BJ (cell line): ENCODE data around the gene STATH. TPM values are rescaled to one million over a fixed set of nuclear protein-coding genes. Genes with fewer than 3 reads are reported as not detected.

Experiments used
- CTCF ChIA-PET: fragments of 350-600 bp; formaldehyde crosslinking; extraction: SDS; loops from one replicate; lab custom pipeline; 2021; ENCODE audit warnings: antibody characterized with exemption, inconsistent platforms; lab: Yijun Ruan, JAX
- POLR2A ChIA-PET: fragments of 300-600 bp; sonication (Branson Sonifier 250); formaldehyde crosslinking; extraction: SDS; loops from one replicate; lab custom pipeline; 2021; ENCODE audit warnings: antibody characterized with exemption; lab: Charles Lee
- DNase-seq: peaks from one replicate; pipeline ENCODE4 v3.0.0-alpha.2; 2011; ENCODE audit warnings: low read depth
- H3K27me3 ChIP-seq: 2 replicates; pipeline ENCODE4 v1.6.0; 2011; ENCODE audit warnings: low read length; ENCODE audit not compliant: control insufficient read depth, insufficient read depth
- H3K36me3 ChIP-seq: 2 replicates; pipeline ENCODE4 v1.5.1; 2011; ENCODE audit warnings: low read length; ENCODE audit not compliant: control insufficient read depth, insufficient read depth
- H3K4me3 ChIP-seq: 2 replicates; pipeline ENCODE4 v1.5.1; 2011; ENCODE audit warnings: low read depth, mild to moderate bottlenecking, control low read depth, low read length
- polyA plus RNA-seq: library from polyadenylated mRNA; depleted of rRNA; stranded (reverse); fragments of >200 nt; gene quantifications from 2 replicates; pipeline ENCODE4 v1.2.3, GENCODE V29; 2011
- TF ChIP-seq, protein P1 (sequence below): IDR thresholded peaks from 2 replicates; pipeline ENCODE4 v1.5.1; 2011; ENCODE audit warnings: low read depth, mild to moderate bottlenecking, control low read depth, inconsistent platforms, low read length, moderate library complexity; ENCODE audit not compliant: insufficient read depth

Gene STATH
- polyA plus RNA-seq, 1 experiment, result not detected

DNA sequence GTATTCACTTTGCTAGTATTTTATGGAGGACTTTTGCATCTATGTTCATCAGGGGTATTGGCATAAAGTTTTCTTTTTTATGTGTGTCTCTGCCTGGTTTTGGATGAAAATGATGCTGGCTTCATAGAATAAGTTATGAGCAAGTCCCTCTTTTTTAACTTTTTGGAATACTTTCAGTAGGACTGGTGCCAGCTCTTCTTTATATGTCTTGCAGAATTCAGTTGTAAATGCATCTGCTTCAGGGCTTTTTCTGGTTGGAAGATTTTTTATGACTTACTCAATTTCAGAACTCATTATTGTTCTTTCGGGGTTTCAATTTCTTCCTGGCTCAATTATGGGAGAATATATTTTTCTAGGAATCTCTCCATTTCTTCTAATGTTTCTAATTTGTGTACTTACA lies 21.1 kb upstream of the STATH start:
- TF ChIP-seq, protein P1, sequence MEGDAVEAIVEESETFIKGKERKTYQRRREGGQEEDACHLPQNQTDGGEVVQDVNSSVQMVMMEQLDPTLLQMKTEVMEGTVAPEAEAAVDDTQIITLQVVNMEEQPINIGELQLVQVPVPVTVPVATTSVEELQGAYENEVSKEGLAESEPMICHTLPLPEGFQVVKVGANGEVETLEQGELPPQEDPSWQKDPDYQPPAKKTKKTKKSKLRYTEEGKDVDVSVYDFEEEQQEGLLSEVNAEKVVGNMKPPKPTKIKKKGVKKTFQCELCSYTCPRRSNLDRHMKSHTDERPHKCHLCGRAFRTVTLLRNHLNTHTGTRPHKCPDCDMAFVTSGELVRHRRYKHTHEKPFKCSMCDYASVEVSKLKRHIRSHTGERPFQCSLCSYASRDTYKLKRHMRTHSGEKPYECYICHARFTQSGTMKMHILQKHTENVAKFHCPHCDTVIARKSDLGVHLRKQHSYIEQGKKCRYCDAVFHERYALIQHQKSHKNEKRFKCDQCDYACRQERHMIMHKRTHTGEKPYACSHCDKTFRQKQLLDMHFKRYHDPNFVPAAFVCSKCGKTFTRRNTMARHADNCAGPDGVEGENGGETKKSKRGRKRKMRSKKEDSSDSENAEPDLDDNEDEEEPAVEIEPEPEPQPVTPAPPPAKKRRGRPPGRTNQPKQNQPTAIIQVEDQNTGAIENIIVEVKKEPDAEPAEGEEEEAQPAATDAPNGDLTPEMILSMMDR, result no peak
- CTCF ChIA-PET, result no interaction called here
- no peaks in the 10 kb centered on the region for H3K36me3 ChIP-seq
- H3K4me3 ChIP-seq, result no peak overlapping the region
- DNase-seq, result no peak
- POLR2A ChIA-PET, result no interaction called here
- H3K27me3 ChIP-seq, result no peaks in the 10 kb centered on the region

DNA sequence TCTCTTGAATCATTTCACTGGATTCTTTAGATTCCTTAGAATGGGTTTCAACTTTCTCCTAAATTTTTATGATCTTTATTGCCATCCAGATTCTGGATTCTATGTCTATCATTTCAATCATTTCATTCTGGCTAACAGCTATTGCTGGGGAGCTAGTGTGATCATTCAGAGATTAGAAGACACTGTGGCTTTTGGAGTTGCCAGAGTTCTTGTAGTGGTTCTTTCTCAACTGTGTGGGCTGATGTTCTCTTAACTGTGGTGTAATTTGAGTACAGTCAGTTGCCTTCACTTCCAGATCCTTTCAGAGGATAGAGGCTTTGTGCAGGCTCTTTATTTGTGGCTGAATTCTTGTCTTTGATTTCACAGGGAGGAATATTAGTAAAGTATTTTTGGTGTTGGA lies 18.2 kb upstream of the STATH start:
- TF ChIP-seq, protein P1, result no peak
- DNase-seq, result no peak
- ChIA-PET CTCF (no interaction called here), POLR2A (no interaction called here)
- H3K4me3 ChIP-seq, result no peak overlapping the region
- H3K27me3 ChIP-seq, result no peaks in the 10 kb centered on the region
- H3K36me3 ChIP-seq, result no peaks in the 10 kb centered on the region

- ChIA-PET POLR2A (no interaction called here), CTCF (no interaction called here)
- Histone ChIP-seq H3K36me3 (no peaks in the 10 kb centered on the region), H3K4me3 (no peak overlapping the region), H3K27me3 (no peaks in the 10 kb centered on the region)
- DNase-seq, result no peak
- TF ChIP-seq, protein P1, result no peak
These were observed 11.7 kb upstream of the STATH start for GRCh38 chr4:69984030-69984443.

- TF ChIP-seq, protein P1, result no peak
- Histone ChIP-seq H3K36me3 (no peaks in the 10 kb centered on the region), H3K4me3 (no peak overlapping the region), H3K27me3 (no peaks in the 10 kb centered on the region)
- CTCF ChIA-PET, result no interaction called here
- POLR2A ChIA-PET, result no interaction called here
- no peak for DNase-seq
These were observed 9.1 kb upstream of the STATH start for GRCh38 chr4:69986663-69987062.

DNA sequence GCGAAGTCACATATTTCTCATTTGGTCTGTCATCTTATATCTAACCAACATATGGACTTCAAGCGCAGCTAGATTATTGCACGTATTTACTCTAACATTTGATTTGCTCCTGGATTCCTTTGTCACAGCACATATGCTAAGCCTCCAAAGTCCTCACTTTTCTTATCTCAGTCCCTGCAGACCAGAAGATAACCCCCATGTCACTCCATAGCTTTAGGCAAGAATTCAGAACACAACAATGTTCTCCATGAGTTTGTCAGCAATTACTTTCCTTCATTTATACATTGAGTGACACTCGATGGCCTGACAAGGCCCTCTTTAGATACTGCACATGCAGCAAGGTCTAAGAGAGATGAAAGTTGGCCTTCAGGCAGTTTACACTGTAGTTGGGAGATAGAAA lies 4.8 kb upstream of the STATH start:
- TF ChIP-seq, protein P1, result no peak
- no peak for DNase-seq
- H3K36me3 ChIP-seq, result no peaks in the 10 kb centered on the region
- ChIA-PET CTCF (no interaction called here), POLR2A (no interaction called here)
- H3K4me3 ChIP-seq, result no peak overlapping the region
- no peaks in the 10 kb centered on the region for H3K27me3 ChIP-seq
